Spinal cord (tissue), 10 donors: Measurements from ENCODE around the gene SNRNP40. TPM values are rescaled to one million over a fixed set of nuclear protein-coding genes. Genes with fewer than 3 reads are reported as not detected.

Experiments used
- DNase-seq, 6 donors: peaks; one replicate each; pipeline versions ENCODE4 v3.0.0 to v3.0.0-alpha.2; 2013 to 2015; ENCODE audit warnings: low spot score in 6 of 6, low read depth in 4 of 6
- H3K27ac ChIP-seq: one replicate; pipeline ENCODE4 v1.5.1; 2013; ENCODE audit warnings: low read depth, low read length, control low read depth
- H3K27me3 ChIP-seq: one replicate; pipeline ENCODE4 v1.6.1; 2013; ENCODE audit warnings: low read length; ENCODE audit not compliant: control insufficient read depth, insufficient read depth
- H3K36me3 ChIP-seq: one replicate; pipeline ENCODE4 v1.6.1; 2013; ENCODE audit warnings: low read length; ENCODE audit not compliant: control insufficient read depth, insufficient read depth
- H3K4me1 ChIP-seq: one replicate; pipeline ENCODE4 v1.6.1; 2013; ENCODE audit warnings: low read length; ENCODE audit not compliant: control insufficient read depth, insufficient read depth
- H3K4me3 ChIP-seq: one replicate; pipeline ENCODE4 v1.5.1; 2013; ENCODE audit warnings: low read depth, low read length, control low read depth
- H3K9me3 ChIP-seq: one replicate; pipeline ENCODE4 v1.6.1; 2013; ENCODE audit warnings: low read length; ENCODE audit not compliant: control insufficient read depth, insufficient read depth
- WGBS: methylation state at CpG from one replicate; pipeline ENCODE4 v1.1.5; 2013; ENCODE audit warnings: missing lambda C conversion rate; ENCODE audit not compliant: insufficient coverage; 5-methylcytosine and 5-hydroxymethylcytosine counted together
- polyA plus RNA-seq, 2 donors: library from polyadenylated mRNA; unstranded; fragments of 120-200 nt; gene quantifications; one replicate each; pipeline ENCODE4 v1.2.1, GENCODE V29; 2013; ENCODE audit not compliant: insufficient read length in 2 of 2
- total RNA-seq, 2 donors: library from RNA; depleted of rRNA in 1 of 2; stranded (reverse); fragments of 120-200 nt in 1 of 2; fragments of >200 nt in 1 of 2; gene quantifications; one replicate each; pipeline versions ENCODE4 v1.2.3 to v1.2.4, GENCODE V29; 2013 to 2014
- donor health status: healthy.

The SNRNP40 gene
- total and polyA plus RNA-seq, 4 donors: 44.1 to 81.9 (median 64.1) TPM

- H3K36me3 ChIP-seq: no peaks in the 10 kb centered on the region
- H3K4me1 ChIP-seq: peaks cover 29% of the 10 kb centered on the region
- WGBS: 49% methylated on average over 2 of the region's 3 CpGs
- no peak for DNase-seq
- H3K27ac ChIP-seq: no peak overlapping the region
- no peaks in the 10 kb centered on the region for H3K9me3 ChIP-seq
- no peaks in the 10 kb centered on the region for H3K27me3 ChIP-seq
- H3K4me3 ChIP-seq: no peak overlapping the region
These were observed 74.4 kb downstream of the SNRNP40 start for GRCh38 chr1:31222176-31222575.

GRCh38 chr1:31221072-31221471, 75.5 kb downstream of the SNRNP40 start:
- WGBS: 88% methylated on average over 6 of the region's 6 CpGs
- H3K36me3 ChIP-seq: no peaks in the 10 kb centered on the region
- no peak overlapping the region for H3K27ac ChIP-seq

GRCh38 chr1:31219489-31219888, 77.1 kb downstream of the SNRNP40 start:
- H3K4me1 ChIP-seq: peaks cover 39% of the 10 kb centered on the region
- no peak overlapping the region for H3K4me3 ChIP-seq
- no peaks in the 10 kb centered on the region for H3K27me3 ChIP-seq
- WGBS: 85% methylated on average over 6 of the region's 6 CpGs
- no peaks in the 10 kb centered on the region for H3K9me3 ChIP-seq
- DNase-seq: no peak
- H3K36me3 ChIP-seq: peaks cover 2% of the 10 kb centered on the region
- H3K27ac ChIP-seq: no peak overlapping the region

More at GRCh38 chr1:31221072-31221471, 75.5 kb downstream of the SNRNP40 start:
- peaks cover 26% of the 10 kb centered on the region for H3K4me1 ChIP-seq
- H3K4me3 ChIP-seq: no peak overlapping the region
- no peaks in the 10 kb centered on the region for H3K27me3 ChIP-seq
- no peaks in the 10 kb centered on the region for H3K9me3 ChIP-seq
- DNase-seq: no peak

GRCh38 chr1:31218705-31219104, 77.9 kb downstream of the SNRNP40 start:
- Histone ChIP-seq H3K4me3 (no peak overlapping the region), H3K27me3 (no peaks in the 10 kb centered on the region), H3K36me3 (peaks cover 2% of the 10 kb centered on the region), H3K9me3 (no peaks in the 10 kb centered on the region), H3K27ac (no peak overlapping the region), H3K4me1 (peaks cover 32% of the 10 kb centered on the region)
- DNase-seq: no peak
- 66% methylated on average over 8 of the region's 8 CpGs for WGBS

GRCh38 chr1:31216016-31216415, 80.6 kb downstream of the SNRNP40 start:
- H3K36me3 ChIP-seq: peaks cover 2% of the 10 kb centered on the region
- DNase-seq: peak in 2 of 6 donors; percentile 82 to 93

GRCh38 chr1:31215065-31215570, 81.5 kb downstream of the SNRNP40 start:
- WGBS: 37% methylated on average over 4 of the region's 11 CpGs
- peaks cover 2% of the 10 kb centered on the region for H3K36me3 ChIP-seq
- peak overlapping the region; percentile 6 for H3K27ac ChIP-seq
- peak in 2 of 6 donors; percentile 50 to 85 for DNase-seq
- H3K9me3 ChIP-seq: no peaks in the 10 kb centered on the region
- H3K4me3 ChIP-seq: no peak overlapping the region
- H3K4me1 ChIP-seq: peaks cover 24% of the 10 kb centered on the region
- H3K27me3 ChIP-seq: no peaks in the 10 kb centered on the region

More at GRCh38 chr1:31216016-31216415, 80.6 kb downstream of the SNRNP40 start:
- peaks cover 24% of the 10 kb centered on the region for H3K4me1 ChIP-seq
- no CpG with 5 or more reads among the region's 10 CpGs for WGBS
- no peaks in the 10 kb centered on the region for H3K9me3 ChIP-seq
- no peak overlapping the region for H3K27ac ChIP-seq
- no peaks in the 10 kb centered on the region for H3K27me3 ChIP-seq
- H3K4me3 ChIP-seq: no peak overlapping the region

GRCh38 chr1:31214316-31215064, 82.1 kb downstream of the SNRNP40 start:
- peak overlapping the region; percentile 6 for H3K27ac ChIP-seq
- no peaks in the 10 kb centered on the region for H3K9me3 ChIP-seq
- H3K4me1 ChIP-seq: peaks cover 24% of the 10 kb centered on the region
- peaks cover 2% of the 10 kb centered on the region for H3K36me3 ChIP-seq
- 57% methylated on average over 11 of the region's 12 CpGs for WGBS
- no peaks in the 10 kb centered on the region for H3K27me3 ChIP-seq
- no peak for DNase-seq
- H3K4me3 ChIP-seq: no peak overlapping the region

Other genes starting within 250 kb of the SNRNP40 start
- gene PUM1, start 231.1 kb downstream of the SNRNP40 start, total RNA-seq: 10 to 100 TPM; 65.1 to 96.0 TPM
- gene PUM1, start 231.1 kb downstream of the SNRNP40 start, polyA plus RNA-seq: 10 to 100 TPM; 70.2 to 86.0 TPM
- 10 to 100 TPM in 1 of 2 donors, 1 to 10 TPM in 1; 8.8 to 16.6 TPM for gene NKAIN1, start 56.9 kb downstream of the SNRNP40 start, total RNA-seq
- 10 to 100 TPM; 52.2 to 56.5 TPM for gene NKAIN1, start 56.9 kb downstream of the SNRNP40 start, polyA plus RNA-seq
- gene ZCCHC17, start 244 bp upstream of the SNRNP40 start, total RNA-seq: 10 to 100 TPM; 49.0 to 65.9 TPM
- gene ZCCHC17, start 244 bp upstream of the SNRNP40 start, polyA plus RNA-seq: 10 to 100 TPM; 85.5 to 93.8 TPM
- gene FABP3, start 76.3 kb upstream of the SNRNP40 start, total RNA-seq: 10 to 100 TPM; 77.1 to 82.1 TPM
- 100 to 1,000 TPM in 1 of 2 donors, 10 to 100 TPM in 1; 99.5 to 110 TPM for gene FABP3, start 76.3 kb upstream of the SNRNP40 start, polyA plus RNA-seq
- 1 to 10 TPM in 1 of 2 donors, under 1 TPM in 1; 0.89 to 2.3 TPM for gene SERINC2, start 116.4 kb upstream of the SNRNP40 start, total RNA-seq
- 1 to 10 TPM; 8.7 to 8.9 TPM for gene SERINC2, start 116.4 kb upstream of the SNRNP40 start, polyA plus RNA-seq